Measurements from ENCODE around the gene GNAI3.

GRCh38 chr1:109528712-109529111 lies 19.7 kb upstream of the GNAI3 start:
- TF ChIP-seq CTCF (conservative IDR thresholded peaks at IDR 0.05; ENCODE audit: low read length) (no peak), EZH2phosphoT487 (IDR thresholded peaks at IDR 0.05; ENCODE audit: borderline replicate concordance, low read depth, low read length) (no peak)

Measured in OCI-LY7 (cell line).